ENCODE data around the gene GPR15LG. TPM values are rescaled to one million over a fixed set of nuclear protein-coding genes. Genes with fewer than 3 reads are reported as not detected.

GPR15LG gene
- total RNA-seq, 1 experiment from 2014 or later: not detected

DNA sequence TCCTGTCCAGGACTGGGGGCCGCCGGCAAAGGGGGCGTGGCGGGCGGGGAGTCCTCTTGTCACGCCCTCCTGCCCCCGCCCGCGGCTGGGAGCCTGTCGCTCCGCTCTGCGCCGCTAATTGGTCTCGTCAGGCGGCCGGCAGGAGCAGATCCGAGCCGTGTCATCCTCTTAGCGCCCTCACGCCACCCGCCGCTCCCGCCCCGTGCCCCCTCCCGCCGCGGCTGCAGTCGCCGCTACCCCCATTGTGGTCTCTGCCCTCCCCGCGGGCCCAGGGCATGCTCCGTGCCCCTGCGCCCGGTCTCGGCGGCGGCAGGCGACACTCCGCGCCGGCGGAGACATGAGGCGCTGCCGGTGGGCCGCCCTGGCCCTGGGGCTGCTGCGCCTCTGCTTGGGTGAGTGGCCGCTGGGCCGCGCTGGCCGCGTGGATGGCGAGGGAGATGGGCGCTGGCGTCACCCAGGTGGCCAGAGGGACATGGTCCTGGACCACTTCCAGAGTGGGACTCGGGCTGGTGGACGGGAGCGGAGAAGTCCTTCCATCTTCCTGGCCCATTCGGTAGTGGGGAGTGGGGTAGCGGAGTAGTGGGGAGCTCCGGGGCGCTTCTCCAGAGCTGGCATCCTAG is 20.9 kb downstream of the GPR15LG start, which contains the start of gene CDHR1:
CDHR1 (plus strand) TSS at position 114 of the 620 bp plus-strand sequence; CDS start at position 338, 224 bp downstream.
- TF ChIP-seq YY1 (IDR thresholded peaks at IDR 0.05; ENCODE audit: extremely low read depth, insufficient replicate concordance, low read depth, low read length): no peak
- no peak for TF ChIP-seq SRF (IDR thresholded peaks at IDR 0.05; ENCODE audit: low read depth)
- TF ChIP-seq, protein P1, sequence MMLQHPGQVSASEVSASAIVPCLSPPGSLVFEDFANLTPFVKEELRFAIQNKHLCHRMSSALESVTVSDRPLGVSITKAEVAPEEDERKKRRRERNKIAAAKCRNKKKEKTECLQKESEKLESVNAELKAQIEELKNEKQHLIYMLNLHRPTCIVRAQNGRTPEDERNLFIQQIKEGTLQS (IDR thresholded peaks at IDR 0.05): no peak
- no peak for TF ChIP-seq JUND (IDR thresholded peaks at IDR 0.05)
- TF ChIP-seq, protein P2, sequence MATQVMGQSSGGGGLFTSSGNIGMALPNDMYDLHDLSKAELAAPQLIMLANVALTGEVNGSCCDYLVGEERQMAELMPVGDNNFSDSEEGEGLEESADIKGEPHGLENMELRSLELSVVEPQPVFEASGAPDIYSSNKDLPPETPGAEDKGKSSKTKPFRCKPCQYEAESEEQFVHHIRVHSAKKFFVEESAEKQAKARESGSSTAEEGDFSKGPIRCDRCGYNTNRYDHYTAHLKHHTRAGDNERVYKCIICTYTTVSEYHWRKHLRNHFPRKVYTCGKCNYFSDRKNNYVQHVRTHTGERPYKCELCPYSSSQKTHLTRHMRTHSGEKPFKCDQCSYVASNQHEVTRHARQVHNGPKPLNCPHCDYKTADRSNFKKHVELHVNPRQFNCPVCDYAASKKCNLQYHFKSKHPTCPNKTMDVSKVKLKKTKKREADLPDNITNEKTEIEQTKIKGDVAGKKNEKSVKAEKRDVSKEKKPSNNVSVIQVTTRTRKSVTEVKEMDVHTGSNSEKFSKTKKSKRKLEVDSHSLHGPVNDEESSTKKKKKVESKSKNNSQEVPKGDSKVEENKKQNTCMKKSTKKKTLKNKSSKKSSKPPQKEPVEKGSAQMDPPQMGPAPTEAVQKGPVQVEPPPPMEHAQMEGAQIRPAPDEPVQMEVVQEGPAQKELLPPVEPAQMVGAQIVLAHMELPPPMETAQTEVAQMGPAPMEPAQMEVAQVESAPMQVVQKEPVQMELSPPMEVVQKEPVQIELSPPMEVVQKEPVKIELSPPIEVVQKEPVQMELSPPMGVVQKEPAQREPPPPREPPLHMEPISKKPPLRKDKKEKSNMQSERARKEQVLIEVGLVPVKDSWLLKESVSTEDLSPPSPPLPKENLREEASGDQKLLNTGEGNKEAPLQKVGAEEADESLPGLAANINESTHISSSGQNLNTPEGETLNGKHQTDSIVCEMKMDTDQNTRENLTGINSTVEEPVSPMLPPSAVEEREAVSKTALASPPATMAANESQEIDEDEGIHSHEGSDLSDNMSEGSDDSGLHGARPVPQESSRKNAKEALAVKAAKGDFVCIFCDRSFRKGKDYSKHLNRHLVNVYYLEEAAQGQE (IDR thresholded peaks at IDR 0.05; ENCODE audit: low read depth): no peak
- no peak for TF ChIP-seq RAD21 (IDR thresholded peaks at IDR 0.05; ENCODE audit: low read depth)
- Histone ChIP-seq H3K4me1 (ENCODE audit: control insufficient read depth in 1 of 2, insufficient read depth in 2 of 2, low read length in 2 of 2) (no peaks in the 10 kb centered on the region), H4K20me1 (ENCODE audit: insufficient read depth) (no peaks in the 10 kb centered on the region), H3K9me3 (ENCODE audit: control insufficient read depth in 1 of 2, insufficient read depth in 1 of 2, low read depth in 1 of 2, low read length in 2 of 2) (no peaks in the 10 kb centered on the region), H3K79me2 (ENCODE audit: insufficient read depth, low read length) (no peaks in the 10 kb centered on the region), H3K27ac (ENCODE audit: low read depth, low read length) (no peak within 1 kb of the TSS), H3K9ac (ENCODE audit: low read length) (no peak within 1 kb of the TSS), H3K4me3 (replicated peaks in 1 of 2; ENCODE audit: low read depth in 1 of 2, low read length in 2 of 2) (no peak within 1 kb of the TSS), H2AFZ (ENCODE audit: low read depth, low read length, poor library complexity, severe bottlenecking) (no peak within 1 kb of the TSS), H3K27me3 (ENCODE audit: insufficient read depth, low read length) (peaks cover 19% of the 10 kb centered on the region), H3K9me2 (ENCODE audit: insufficient read depth) (no peaks in the 10 kb centered on the region), H3K36me3 (ENCODE audit: control insufficient read depth in 1 of 2, insufficient read depth in 2 of 2, low read length in 2 of 2) (no peaks in the 10 kb centered on the region), H3K4me2 (ENCODE audit: low read length) (no peak within 1 kb of the TSS)
- POLR2A ChIA-PET: no interaction called here
- CTCF ChIA-PET: no interaction called here
- no peak for DNase-seq (ENCODE audit: low read depth, low spot score)
- BruUV-seq (replicated peaks): no TSS peak
- intact Hi-C loops (cut with micrococcal nuclease): no loop called here
- no peak for ATAC-seq
- RAD21 ChIA-PET (ENCODE audit: low non-redundant PET in 1 of 2, low total read pairs in 2 of 2, uncharacterized antibody in 2 of 2, unreplicated experiment in 2 of 2): no interaction called here
